GM19324 (cell line): ENCODE measurements around the gene PPIP5K2.
A peak's percentile ranks its signal among the peaks of the same experiment; 100 is the strongest.
"Not testable (repeated sequence)": the region's sequence is repeated elsewhere in the genome, so short reads cannot be mapped to it uniquely, and the experiment has no call there.

ENCODE experiments used
- ATAC-seq: cut with Tn5 transposase; IDR thresholded peaks from one replicate; pipeline ENCODE4 v1.9.1; 2021; ENCODE audit warnings: mild to moderate bottlenecking, moderate library complexity; ENCODE audit not compliant: unreplicated experiment, low FRiP score

The PPIP5K2 gene

DNA sequence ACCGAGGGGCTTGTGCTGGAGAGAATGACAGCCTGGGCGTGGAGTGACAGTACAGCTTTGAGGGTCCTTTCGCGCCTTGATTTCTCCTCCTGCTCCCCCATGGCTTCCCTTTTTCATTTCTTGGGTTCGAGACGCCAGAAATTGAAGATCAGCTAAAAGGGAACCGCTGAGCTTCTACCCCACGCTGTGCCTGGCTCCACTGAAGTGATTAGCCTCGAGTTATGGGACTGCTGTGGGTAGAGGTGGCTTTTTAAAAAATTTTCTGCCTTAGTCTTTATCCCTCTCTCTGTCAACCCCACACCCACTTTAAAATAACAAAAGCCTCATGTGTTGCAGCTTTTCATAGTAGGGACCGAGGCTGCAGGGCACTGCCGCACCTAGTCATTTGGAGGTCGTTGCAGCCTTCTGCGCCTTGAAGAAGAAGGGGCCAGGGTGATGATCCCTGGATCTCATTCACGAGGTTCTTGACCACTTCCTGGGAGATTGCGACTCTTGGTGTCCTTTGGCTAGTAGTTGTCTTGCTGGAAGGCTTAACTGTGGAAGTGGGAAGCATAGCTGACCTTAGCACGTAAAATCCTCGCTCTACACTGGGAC, 603 bp downstream of the PPIP5K2 start:
- no peak for ATAC-seq

DNA sequence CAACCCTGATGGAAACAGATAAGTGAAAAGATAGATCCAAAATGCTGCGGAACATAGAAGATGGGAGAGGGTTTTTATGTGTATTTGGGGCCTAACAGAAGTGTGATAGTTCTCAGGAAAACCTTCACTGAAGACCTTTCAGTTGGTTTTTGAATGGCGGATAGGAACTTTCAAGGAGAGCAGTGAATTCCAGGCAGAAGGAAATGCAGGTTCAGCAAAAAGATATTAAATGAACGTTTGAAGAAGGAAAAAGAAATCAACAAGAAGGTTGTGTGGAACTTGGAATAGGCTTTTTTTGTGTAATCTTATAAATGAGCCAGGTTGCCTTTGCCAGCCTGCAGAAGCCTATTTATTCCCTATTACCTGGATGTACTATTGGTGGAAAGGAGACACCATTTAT, 2.1 kb downstream of the PPIP5K2 start:
- no peak for ATAC-seq

DNA sequence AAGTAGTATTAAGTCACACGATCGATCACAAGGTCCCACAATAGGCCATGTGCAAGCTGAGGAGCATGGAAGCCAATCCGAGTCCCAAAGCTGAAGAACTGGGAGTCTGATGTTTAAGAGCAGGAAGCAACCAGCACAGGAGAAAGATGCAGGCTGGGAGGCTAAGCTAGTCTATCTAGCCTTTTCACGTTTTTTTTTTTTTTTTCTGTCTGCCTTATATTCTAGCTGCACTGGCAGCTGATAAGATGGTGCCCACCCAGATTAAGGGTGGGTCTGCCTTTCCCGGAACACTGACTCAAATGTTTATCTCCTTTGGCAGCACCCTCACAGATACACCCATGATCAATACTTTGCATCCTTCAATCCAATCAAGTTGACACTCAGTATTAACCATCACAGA, 6.5 kb downstream of the PPIP5K2 start:
- ATAC-seq, result no peak

DNA sequence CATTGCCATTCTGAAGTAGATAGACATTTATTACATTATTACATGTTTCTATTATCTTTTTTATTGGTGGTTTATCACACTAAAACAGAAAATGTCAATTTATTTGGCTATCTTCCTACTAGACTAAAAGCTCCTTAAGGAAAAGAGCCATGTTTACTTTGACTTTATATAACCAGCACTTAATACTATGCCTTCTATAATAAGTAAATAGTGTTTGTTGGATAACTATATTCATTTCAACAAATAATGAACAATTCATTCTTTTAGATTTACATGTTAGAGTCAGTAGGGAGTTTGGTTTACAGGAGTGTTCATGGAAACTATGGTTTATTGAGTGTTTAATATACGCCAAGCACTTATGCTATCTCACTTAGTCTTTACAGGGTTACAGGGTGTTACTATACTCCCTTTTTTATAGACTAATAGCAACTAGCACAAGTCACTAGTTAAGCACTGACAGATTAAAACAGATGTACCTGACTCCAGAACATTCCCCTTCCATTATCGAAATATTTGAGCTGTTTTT, 7.3 kb downstream of the PPIP5K2 start:
- ATAC-seq, result no peak

DNA sequence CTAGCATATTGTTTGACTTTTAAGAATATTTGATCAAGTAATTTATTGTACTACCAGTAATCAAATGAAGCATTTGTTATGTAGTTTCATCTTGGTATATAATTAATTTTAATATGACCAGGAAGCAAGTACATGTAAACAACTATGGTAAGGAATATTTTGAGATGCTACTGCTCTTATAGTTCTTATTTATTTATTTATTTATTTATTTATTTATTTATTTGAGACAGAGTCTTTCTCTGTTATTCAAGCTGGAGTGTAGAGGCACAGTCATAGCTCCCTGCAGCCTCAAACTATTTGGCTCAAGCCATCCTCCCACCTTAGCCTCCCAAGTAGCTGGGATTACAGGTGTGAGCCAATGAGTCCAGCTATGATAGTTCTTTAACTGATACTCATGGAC, 8.1 kb downstream of the PPIP5K2 start:
- no peak for ATAC-seq

GRCh38 chr5:103132684-103133083, 12.6 kb downstream of the PPIP5K2 start:
- ATAC-seq, result no peak

DNA sequence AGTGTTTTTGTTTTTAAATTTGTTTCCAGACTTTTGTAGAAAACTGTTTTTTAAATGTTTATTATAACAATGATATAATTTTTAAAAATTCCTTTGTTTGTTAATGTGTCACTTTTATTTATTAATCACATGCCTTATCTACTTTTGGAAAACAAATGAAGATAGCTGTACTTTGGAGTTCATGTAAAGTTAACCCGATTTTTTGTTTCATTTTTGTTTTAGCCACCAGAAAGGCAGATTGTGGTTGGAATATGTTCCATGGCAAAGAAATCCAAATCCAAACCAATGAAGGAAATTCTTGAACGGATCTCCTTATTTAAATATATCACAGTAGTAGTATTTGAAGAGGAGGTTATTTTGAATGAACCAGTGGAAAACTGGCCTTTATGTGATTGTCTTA, 13.1 kb downstream of the PPIP5K2 start:
- ATAC-seq, result no peak

- ATAC-seq, result no peak
Observed at GRCh38 chr5:103135461-103135860, 15.4 kb downstream of the PPIP5K2 start.

DNA sequence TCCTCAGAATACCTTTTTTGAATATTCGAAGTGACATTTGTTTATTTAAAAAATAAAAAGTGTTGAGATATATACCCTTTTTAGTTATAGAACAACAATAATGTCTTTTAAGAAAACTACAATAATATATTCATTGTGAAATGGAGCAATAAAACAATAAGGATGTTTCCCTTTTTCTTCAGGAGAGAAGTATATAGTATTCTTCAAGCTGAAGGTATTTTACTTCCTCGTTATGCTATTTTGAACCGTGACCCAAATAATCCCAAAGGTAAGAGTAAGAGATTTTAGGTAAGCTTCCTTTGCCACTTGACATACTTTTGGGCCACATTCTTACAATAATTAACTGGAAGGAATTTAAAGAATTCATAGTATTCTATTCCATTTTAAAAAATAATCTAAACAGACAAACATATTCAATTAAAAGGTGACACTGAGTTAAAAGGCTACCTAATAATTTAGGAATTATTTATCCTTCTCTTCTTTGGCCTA, 18.1 kb downstream of the PPIP5K2 start:
- ATAC-seq, result no peak

GRCh38 chr5:103139264-103139865, 19.3 kb downstream of the PPIP5K2 start:
- ATAC-seq, result peak; percentile 98

DNA sequence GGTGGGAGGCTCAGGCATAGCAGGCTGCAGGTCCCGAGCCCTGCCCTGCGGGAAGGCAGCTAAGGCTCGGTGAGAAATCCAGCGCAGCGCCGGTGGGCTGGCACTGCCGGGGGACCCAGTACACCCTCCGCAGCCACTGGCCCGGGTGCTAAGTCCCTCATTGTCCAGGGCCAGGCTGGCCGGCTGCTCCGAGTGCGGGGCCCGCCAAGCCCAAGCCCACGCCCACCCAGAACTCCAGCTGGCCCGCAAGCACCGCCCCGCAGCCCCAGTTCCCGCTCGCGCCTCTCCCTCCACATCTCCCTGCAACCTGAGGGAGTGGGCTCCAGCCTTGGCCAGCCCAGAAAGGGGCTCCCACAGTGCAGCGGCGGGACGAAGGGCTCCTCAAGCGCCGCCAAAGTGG, 22.0 kb downstream of the PPIP5K2 start:
- not testable (repeated sequence) for ATAC-seq

GRCh38 chr5:103145196-103145595, 25.1 kb downstream of the PPIP5K2 start:
- ATAC-seq, result no peak

- ATAC-seq, result no peak
Observed at GRCh38 chr5:103148213-103148612, 28.1 kb downstream of the PPIP5K2 start.

GRCh38 chr5:103151156-103151555, 31.1 kb downstream of the PPIP5K2 start:
- no peak for ATAC-seq

DNA sequence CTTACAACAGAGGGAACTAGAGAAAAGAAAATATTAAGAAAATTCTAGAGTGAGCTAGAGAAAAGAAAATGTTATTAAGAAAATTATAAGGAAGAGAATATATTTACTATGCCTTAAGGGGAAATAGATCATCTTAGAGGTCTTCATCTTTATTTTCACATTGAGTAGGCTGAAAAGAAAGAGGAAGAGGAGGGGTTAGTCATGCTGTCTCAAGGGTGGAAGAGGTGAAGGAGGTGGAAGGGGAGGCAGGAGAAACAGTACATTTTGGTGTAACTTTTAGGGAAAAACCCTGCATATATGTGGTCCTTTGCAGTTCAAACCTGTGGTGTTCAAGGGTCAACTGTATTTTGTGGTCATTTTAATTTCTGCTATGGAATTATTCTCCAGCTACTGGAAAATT, 46.6 kb downstream of the PPIP5K2 start:
- ATAC-seq, result no peak

GRCh38 chr5:103174147-103174546, 54.0 kb downstream of the PPIP5K2 start:
- ATAC-seq, result no peak

DNA sequence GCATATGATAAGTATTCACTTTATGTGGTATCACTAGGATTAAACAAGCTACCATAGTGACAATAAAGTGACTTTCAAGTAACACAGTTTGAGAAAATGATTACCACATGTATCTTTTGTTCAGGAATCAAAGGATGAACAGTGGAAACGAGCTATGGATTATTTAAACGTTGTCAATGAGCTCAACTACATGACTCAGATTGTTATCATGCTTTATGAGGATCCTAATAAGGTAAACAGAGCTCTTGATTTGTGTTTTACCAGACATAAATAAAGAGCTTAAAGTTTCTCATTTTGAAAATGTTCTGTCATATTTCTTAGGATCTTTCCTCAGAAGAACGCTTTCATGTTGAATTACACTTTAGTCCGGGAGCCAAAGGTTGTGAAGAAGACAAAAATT, 57.4 kb downstream of the PPIP5K2 start:
- ATAC-seq, result no peak

DNA sequence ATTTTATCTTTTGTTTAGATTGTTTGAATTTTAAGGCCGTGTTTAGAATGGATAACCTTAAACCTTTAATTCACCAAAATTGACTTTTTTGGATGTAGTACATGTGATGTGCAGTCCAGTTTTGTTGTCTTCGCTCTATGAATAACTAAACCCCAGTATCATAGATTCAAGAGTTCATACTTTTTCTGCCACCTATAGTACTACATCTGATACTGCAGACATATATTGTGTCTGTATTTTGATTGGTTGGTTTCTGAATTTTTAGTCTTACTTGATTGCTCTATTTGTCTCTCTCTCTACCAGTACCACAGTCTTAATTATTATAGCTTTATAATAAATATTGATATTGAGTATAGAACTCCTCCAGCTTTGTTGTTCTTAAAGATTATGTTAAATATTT, 58.1 kb downstream of the PPIP5K2 start:
- ATAC-seq, result no peak

GRCh38 chr5:103186152-103186551, 66.1 kb downstream of the PPIP5K2 start:
- no peak for ATAC-seq

DNA sequence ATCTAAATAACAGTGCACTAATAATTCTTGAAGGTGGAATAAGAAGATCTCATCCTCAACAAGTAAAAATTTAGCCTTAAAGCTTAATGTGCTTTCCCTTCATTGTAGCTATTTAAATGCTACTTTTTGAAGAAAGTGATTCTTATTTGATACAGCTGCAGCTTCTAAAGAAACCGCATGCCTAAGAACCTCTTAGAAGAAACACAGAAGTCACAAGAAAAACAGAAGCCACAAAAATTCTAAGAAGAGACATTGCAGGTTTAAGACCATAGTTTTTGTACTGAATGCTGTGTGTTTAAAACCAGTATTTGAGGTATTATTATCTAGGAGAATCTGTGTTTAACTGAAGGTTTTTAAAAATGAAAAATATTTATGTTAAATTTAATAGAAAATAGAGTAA, 68.3 kb downstream of the PPIP5K2 start:
- ATAC-seq, result no peak

DNA sequence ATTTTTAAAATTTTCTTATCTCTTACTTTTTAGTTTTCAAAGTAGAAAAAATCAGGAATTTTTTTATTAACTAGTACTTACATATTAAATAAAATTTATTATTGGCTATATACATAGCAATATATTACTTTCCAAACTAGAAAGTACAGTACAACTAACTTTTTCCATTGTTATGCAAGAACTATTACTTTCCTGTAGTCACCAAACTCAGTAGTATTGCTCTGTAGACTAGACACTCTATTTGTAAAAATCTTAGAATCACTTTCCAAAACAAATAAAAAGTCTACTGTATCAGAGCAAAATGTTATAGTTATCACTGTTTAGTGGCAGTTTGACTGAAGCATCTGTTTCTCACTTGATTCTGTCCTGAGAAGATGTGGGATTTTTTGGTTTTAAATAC, 83.1 kb downstream of the PPIP5K2 start:
- no peak for ATAC-seq

GRCh38 chr5:103204990-103205389, 84.9 kb downstream of the PPIP5K2 start:
- ATAC-seq, result not testable (repeated sequence)
